Hepatocyte (in vitro differentiated cells): ENCODE data around the gene HBA2.

Source experiments
- EZH2 ChIP-seq: fragments of 200-600 bp; sonication (generic); IDR thresholded peaks from 2 replicates; pipeline ENCODE4 v1.6.1; 2016; ENCODE audit warnings: antibody characterized with exemption, mild to moderate bottlenecking, borderline replicate concordance
- EZH2phosphoT487 ChIP-seq: fragments of 200-600 bp; sonication (generic); IDR thresholded peaks from one replicate; pipeline ENCODE4 v1.6.1; 2018; ENCODE audit warnings: antibody characterized with exemption, mild to moderate bottlenecking, low read depth, moderate library complexity; ENCODE audit not compliant: unreplicated experiment, severe bottlenecking
- TF ChIP-seq, protein P1 (sequence below): fragments of 200-600 bp; sonication (generic); IDR thresholded peaks from 2 replicates; pipeline ENCODE4 v1.5.1; 2016; ENCODE audit warnings: antibody characterized with exemption, mild to moderate bottlenecking; ENCODE audit not compliant: poor library complexity

DNA sequence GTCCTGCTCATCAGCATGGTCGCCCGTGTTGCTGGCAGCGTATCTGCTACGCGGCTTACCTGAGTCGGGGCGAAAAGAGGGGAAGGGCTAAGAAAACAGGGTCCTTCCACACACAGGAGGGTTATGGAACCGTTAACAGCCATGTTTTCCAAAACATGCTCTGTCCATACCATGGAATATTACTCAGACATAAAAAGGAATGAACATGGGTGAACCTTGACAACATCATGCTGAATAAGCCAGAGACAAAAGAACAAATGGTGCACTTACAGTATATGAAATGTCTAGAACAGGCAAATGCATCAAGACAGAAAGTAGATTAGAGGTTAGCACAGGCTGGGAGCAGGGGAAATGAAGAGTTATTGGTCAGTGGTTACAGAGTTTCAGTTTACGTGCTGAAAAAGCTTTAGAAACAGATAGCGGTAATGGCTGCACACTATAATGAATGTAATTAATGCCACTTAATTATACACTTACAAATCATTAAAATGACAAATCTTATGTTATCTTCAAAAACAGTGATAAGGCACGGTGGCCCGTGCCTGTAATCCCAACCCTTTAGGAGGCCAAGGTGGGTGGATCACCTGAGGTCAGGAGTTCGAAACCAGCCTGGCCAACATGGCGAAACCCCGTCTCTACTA, 42.0 kb upstream of the HBA2 start:
- TF ChIP-seq, protein P1, sequence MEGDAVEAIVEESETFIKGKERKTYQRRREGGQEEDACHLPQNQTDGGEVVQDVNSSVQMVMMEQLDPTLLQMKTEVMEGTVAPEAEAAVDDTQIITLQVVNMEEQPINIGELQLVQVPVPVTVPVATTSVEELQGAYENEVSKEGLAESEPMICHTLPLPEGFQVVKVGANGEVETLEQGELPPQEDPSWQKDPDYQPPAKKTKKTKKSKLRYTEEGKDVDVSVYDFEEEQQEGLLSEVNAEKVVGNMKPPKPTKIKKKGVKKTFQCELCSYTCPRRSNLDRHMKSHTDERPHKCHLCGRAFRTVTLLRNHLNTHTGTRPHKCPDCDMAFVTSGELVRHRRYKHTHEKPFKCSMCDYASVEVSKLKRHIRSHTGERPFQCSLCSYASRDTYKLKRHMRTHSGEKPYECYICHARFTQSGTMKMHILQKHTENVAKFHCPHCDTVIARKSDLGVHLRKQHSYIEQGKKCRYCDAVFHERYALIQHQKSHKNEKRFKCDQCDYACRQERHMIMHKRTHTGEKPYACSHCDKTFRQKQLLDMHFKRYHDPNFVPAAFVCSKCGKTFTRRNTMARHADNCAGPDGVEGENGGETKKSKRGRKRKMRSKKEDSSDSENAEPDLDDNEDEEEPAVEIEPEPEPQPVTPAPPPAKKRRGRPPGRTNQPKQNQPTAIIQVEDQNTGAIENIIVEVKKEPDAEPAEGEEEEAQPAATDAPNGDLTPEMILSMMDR: no peak
- TF ChIP-seq EZH2 (no peak), EZH2phosphoT487 (no peak)
